NCI-H510A treated with DMSO at 0.1 percent for 48 hours (cell line): ENCODE data around the gene ARHGAP11A.
"Not testable (repeated sequence)": the region's sequence is repeated elsewhere in the genome, so short reads cannot be mapped to it uniquely, and the experiment has no call there.

Experiments used
- DNase-seq: peaks from one replicate; lab custom pipeline; 2025; lab: John Stamatoyannopoulos, UW

Gene ARHGAP11A, protein sequence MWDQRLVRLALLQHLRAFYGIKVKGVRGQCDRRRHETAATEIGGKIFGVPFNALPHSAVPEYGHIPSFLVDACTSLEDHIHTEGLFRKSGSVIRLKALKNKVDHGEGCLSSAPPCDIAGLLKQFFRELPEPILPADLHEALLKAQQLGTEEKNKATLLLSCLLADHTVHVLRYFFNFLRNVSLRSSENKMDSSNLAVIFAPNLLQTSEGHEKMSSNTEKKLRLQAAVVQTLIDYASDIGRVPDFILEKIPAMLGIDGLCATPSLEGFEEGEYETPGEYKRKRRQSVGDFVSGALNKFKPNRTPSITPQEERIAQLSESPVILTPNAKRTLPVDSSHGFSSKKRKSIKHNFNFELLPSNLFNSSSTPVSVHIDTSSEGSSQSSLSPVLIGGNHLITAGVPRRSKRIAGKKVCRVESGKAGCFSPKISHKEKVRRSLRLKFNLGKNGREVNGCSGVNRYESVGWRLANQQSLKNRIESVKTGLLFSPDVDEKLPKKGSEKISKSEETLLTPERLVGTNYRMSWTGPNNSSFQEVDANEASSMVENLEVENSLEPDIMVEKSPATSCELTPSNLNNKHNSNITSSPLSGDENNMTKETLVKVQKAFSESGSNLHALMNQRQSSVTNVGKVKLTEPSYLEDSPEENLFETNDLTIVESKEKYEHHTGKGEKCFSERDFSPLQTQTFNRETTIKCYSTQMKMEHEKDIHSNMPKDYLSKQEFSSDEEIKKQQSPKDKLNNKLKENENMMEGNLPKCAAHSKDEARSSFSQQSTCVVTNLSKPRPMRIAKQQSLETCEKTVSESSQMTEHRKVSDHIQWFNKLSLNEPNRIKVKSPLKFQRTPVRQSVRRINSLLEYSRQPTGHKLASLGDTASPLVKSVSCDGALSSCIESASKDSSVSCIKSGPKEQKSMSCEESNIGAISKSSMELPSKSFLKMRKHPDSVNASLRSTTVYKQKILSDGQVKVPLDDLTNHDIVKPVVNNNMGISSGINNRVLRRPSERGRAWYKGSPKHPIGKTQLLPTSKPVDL

DNA sequence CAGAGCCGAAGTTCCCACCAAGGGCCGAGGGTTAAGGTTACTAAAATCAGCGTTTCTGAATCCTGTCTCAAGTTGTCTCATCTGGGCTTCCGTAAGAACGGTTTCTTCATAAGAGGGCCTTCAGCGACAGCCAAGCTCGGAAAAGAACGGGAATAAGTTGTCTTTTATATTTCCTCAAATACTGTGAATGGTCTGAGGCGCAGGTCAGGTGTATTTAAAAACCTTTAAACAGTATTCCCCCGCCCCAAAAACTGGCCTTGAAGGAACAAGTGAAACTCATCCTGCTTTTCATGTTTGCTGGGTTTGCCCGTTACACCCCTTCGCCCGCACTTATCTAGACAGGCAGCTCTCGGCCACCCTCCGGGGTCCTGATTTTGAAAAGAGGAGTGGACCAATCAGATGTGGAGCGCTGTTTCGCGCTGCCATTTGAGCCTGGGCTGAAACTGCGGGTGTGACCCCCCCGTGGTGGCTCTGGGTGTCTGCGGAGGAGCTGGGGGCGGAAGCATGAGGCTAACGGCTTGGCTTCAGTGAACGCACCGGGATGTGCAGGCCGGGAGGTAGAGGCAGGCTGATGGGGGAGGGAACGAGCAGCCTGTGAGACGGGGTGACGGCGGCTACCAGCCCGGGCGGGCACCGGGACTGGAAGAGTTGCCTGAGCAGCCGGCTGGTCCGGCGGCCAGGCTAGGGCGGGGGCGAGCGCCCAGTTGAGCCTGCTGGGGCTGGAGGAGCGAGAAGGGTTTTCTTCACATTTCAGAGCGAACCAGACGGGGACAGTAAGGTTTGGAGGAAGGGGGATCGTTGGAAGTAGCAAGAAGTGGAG is at the start of gene ARHGAP11A:
Gene ARHGAP11A (plus strand): TSS at position 454 of the 820 bp plus-strand sequence. CDS start 708 bp downstream, outside the sequence.
- not testable (repeated sequence) for DNase-seq

DNA sequence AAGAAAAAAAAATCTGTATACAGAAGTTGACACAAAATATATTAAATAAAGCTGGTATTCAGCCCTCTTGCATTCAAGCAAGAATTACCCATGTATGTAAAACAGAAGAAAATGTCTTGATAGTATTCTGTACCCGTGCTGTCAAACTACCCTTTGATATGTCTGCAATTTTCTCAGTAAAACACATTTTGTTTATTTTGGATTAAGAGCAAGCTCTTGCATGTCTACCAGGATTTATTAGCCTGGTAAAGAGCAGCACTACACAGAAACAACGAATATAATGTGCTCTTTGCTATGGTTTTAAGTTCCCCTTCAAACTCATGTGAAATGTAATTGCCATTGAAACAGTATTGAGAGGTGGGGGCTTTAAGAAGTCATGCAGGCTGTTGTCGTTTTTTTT is 46.3 kb upstream of the ARHGAP11A start:
- not testable (repeated sequence) for DNase-seq

DNA sequence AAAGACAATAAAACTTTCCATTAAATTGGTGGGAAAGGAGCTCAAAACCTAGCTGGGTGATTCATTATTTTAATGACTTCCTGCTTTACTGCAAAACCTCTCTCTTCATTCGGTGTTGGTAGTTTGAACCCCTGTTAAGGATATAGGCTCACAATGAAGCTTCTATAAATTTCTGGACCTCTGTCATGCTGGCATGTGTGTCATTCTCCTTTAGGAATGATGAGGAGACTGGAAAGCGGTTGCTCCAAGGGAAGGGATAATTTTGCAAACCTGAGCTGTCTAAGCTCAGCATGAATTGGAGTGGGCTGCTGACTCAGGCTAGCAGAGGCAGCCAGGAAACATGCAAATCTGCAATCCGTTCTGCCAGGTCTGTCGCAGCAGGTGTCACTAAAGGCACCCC is 36.8 kb upstream of the ARHGAP11A start:
- not testable (repeated sequence) for DNase-seq

DNA sequence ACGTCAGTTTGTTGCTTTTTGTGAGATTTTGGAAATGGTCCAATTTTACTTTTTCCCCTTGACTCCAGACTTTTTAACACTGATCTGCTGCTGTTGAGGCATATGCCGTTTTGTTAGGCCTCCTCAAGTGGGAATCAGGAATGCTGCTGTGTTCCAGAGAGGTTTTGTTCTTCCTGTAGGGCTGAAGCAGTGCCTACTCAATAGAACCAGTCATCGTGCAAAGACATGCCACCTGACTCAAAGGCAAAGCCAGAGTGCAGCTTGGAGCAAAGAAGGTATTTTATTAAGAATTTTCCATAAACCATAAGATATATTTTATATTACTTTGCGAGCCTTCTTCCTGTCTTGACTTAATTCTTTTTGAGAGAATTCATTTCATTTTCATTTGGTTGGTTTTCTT is 29.5 kb upstream of the ARHGAP11A start:
- DNase-seq = not testable (repeated sequence)

DNA sequence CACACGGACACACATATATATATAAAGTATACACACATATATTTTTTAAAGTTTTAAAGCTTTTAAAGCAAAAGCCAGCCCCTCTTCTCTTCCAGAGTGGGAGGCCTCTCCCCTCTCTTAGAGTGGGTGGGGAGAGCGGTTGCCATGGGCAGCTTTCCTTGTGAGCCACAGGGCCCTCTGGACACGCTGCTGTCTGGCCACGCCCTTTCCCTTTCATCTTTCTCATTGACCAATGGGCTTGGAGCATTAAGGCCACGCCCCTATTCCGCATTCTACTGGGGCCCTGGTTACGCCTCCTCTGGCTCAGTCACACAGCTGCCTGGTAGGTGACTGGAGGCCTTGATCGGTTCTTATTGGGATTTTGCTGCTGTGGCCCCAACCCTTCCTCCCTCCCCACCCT is 22.2 kb upstream of the ARHGAP11A start, which contains the start of gene GOLGA8N:
Gene GOLGA8N (plus strand): TSS at position 306 of the 400 bp plus-strand sequence.
- DNase-seq = not testable (repeated sequence)

DNA sequence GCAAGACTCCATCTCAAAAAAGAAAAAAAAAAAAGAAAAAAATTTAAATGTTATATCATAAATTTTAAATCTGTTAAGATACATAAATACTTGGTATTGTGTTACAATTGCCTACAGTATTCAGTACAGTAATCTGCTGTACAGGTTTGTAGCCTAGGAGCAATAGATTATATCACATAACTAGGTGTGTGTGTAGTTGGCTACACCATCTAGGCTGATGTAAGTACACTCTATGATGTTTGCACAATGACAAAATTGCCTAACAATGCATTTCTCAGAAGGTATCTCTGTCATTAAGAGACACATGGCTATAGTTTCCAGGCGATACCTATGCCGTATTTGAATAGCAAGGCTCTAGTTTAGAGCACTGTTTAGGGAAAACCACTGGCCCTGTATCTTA is 5.8 kb upstream of the ARHGAP11A start:
- DNase-seq = not testable (repeated sequence)

DNA sequence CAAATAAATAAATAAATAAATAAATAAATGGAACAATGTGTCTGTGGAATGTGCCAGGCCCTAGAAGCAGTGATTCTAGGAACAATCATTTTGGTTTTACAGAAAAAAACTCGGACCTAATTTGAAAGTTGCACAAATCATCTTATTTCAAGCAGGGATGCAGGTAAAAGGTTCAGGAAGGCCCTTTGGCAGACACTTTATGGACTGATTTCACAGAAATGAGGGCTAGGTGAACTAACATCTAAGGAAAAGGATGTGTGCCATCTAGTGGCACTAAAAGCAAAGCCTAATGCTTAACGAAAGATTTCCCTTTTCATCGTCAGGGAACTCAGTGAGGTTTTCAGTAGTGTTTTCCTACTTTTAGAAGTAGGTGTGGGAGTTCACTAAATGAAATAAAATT is 4.6 kb upstream of the ARHGAP11A start:
- not testable (repeated sequence) for DNase-seq

DNA sequence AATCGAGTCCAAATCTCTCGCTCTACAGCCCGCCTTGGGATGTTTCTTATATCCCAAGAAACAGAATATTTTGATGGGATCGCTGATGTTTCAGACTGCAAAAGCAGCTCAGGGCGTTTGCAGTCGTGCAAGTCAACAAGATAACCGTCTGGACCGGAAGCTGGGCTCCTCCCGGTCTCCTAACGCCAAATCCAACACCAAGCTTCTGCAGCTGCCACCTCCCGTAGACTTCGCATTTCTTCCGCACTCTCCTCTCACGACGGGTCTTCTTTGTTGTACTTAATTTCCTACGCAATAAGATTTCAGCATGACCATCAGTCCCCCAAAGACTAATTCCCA is 623 bp upstream of the ARHGAP11A start:
- DNase-seq = not testable (repeated sequence)

DNA sequence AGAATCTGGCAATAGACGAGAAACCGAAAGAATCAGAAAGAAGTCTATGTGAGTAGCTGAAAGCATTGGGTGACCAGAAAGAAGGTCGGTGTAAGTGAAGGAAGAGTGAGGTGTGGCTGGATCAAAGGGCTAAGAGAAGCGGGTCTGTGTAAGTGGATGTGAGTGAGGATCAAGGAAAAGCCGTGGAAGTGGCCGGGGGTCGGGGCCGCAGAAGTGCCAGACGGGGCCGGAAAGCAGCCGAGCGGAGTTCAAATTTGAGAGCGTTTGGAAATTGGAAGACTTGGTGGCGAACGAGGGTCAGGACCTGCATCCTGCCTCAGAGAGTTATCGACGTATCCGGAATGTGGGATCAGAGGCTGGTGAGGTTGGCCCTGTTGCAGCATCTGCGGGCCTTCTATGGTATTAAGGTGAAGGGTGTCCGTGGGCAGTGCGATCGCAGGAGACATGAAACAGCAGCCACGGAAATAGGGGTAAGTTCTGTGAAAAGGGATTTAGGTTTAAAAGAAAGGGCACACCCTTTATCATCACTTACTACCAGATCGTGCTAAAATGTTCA is 645 bp downstream of the ARHGAP11A start:
- DNase-seq = not testable (repeated sequence)

DNA sequence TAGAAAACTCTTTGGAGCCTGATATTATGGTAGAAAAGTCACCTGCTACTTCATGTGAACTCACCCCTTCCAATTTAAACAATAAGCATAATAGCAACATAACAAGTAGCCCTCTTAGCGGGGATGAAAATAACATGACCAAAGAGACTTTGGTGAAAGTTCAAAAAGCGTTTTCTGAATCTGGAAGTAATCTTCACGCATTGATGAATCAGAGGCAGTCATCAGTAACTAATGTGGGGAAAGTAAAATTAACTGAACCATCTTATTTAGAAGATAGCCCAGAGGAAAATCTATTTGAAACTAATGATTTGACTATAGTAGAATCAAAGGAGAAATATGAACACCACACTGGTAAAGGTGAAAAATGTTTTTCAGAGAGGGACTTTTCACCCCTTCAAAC is 21.1 kb downstream of the ARHGAP11A start:
- DNase-seq = no peak

DNA sequence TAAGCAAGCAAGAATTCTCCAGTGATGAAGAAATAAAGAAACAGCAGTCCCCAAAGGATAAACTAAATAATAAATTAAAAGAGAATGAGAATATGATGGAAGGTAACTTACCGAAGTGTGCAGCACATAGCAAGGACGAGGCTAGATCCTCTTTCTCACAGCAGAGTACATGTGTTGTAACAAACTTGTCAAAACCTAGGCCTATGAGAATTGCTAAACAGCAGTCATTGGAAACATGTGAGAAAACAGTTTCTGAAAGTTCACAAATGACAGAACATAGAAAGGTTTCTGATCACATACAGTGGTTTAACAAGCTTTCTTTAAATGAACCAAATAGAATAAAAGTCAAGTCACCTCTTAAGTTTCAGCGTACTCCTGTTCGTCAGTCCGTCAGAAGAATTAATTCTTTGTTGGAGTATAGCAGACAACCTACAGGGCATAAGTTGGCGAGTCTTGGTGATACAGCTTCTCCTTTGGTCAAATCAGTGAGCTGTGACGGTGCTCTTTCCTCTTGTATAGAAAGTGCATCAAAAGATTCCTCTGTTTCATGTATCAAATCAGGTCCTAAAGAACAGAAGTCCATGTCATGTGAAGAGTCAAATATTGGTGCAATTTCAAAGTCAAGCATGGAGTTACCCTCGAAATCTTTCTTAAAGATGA is 21.7 kb downstream of the ARHGAP11A start:
- no peak for DNase-seq

DNA sequence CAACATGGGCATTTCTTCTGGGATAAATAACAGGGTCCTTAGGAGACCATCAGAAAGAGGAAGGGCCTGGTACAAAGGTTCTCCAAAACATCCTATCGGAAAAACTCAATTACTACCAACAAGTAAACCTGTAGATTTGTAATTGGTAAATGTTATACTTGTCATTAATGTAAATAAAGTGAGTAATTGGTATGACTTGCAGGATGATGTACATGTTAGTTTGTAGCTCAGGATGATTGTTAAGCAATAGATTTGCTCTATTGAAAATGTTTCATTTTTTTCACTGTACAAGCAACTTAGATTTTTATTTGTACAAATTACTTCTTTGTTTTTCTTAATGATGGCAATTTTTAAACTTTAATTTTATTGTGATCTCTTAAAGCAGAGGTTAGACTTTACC is 22.4 kb downstream of the ARHGAP11A start:
- DNase-seq = no peak

DNA sequence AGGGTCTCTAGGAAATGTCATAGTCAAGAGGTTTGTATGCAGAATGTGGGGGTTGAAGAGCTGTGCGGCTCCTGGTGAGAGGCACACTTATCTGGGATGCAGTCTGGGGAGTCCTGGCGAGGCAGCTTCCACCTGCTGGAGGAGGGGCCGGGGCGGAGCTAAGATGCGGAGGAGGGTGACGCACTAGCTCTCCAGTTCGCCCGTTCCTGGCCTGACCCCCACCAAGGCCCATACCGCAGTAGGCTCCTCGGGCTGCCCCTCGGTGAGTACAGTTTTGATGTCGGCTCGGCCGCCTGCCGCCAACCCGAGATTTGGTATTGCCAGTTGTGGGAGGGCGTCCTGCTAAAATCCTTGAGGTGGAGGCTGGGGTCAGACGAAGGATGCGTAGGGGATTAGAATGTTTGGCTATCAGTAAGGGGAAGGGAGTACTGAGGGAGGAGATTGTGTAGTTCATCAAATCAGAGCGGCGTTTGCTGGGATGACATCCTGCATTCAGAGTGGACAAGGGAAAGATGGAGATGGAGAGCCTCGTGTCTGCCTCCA is 26.3 kb downstream of the ARHGAP11A start, which contains the start of gene SCG5:
Gene SCG5 (plus strand): TSS at position 194 of the 543 bp plus-strand sequence. CDS start 1,883 bp downstream, outside the sequence.
- peak; percentile 86 for DNase-seq

DNA sequence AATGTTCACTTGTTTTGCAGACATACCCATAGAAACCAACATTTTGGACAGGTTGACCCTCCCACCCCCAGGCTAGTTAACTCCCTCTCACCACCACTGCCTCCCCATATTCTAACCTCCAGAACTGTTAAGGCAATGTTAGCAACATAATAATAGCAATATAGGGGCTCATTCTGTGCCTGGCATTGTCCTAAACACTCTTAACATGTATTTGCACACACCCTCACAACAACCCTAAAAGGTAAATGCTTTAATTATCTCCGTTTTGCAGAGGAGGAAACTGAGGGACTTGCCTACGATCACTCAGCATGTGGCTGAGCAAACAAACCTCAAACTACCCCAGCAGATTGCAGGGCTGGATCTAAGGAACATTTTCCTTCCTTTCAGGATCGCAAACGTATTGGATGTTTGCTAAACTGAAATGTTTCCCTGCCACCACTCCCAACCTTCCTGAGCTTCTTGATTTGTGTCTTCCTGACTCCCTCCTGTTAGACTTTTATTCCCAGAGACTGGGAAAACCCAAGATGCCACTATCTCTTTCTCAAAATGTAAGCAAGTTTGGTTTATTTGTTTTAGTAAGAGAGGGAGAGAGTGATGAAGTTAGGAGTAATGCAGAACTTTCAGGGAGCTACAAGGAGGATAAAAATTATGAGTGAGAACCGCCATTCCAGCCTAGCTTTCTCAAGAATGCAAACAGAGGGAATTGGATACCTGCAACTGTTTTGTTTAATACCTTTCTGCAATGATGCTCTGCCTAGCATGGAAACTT is 27.5 kb downstream of the ARHGAP11A start:
- DNase-seq = peak; percentile 34

DNA sequence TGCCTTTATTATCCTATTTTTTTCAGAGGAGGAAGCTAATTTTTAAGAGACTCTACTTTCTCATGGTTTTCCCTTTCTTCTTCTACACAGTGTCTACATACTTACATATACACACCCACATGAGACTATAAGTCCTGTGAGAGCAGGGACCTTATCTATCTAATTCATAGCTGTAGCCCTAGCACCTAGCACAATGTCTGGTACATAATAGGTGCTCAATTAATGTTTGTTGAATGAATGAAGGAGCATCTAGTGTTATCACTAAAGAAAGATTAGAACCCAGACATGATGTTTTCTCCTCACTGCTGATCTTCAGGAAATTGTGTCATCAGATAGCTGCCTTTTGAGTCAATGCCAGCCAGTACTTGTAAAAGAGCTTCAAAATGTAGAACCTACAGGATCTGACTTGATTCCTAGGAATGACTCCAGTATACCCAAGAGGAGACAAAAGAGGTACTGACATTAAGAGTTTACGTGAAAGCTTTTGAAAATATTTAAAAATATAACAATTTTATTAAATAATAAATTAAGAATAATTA is 28.7 kb downstream of the ARHGAP11A start:
- no peak for DNase-seq

DNA sequence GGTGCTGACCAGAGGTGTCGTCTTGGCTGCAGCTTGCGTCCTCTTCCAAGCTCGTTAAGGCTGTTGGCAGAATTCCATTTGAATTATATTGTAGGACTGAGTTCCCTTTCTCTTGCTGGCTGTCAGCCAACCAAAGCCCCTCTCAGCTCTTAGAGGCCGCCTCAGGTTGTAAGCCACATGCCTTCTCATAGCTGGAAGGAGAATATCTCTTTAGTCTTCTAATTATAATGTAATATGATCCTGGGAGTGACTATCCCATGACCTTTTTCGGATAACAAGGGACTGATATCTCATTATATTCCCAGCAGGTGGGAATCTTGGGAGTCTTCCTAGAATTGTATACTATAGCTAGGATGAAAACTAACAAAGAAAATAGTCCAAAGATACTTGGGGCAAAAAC is 31.0 kb downstream of the ARHGAP11A start:
- peak; percentile 45 for DNase-seq

DNA sequence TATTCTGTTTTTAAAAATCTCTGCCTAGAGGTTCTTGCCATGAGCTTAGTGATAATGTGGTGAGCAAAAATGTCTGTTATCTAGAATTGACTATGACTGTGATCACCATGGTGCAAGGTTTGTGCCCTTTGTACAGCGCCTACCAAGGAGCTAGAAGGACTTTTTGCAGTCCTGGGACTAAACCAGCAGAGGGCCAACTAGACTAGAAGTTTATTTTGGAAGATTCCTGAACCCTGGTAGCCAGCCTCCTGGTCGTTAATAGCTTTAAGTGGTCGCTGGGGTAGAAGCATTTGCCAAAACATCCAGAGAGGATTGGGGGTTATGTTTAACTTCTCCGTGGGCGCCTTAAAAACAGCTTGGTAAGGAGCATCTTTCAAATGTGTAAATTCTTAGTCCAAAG is 34.0 kb downstream of the ARHGAP11A start:
- DNase-seq = peak; percentile 1

DNA sequence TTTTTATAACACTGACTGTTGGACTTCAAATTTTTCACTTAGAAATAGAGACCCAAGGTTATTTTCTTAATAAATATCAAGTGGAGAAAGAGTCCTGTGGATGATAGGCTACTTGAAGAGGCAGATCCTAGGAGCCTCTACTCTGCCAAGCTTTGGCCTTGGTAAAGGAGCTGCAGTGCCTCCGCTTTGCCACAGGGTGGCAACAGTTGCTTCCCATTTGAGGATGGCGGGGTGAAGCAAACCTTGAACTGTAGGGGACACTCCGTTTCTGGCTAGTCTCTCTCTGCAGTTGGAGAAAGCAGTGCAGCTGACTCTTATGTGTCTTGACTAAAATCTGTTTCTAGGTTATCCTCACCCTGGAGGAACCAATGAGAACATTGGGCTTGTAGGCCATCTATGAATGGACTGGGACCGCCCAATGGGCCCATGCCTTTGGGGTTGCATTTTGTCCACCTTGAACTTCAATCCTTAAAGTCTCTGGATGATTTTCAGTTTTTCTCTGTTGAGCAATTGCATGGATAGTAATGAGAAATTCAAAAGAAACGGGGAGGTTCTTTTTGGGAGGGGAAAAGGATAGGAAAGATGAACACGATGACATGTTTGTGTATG is 36.0 kb downstream of the ARHGAP11A start:
- DNase-seq = peak; percentile 4

DNA sequence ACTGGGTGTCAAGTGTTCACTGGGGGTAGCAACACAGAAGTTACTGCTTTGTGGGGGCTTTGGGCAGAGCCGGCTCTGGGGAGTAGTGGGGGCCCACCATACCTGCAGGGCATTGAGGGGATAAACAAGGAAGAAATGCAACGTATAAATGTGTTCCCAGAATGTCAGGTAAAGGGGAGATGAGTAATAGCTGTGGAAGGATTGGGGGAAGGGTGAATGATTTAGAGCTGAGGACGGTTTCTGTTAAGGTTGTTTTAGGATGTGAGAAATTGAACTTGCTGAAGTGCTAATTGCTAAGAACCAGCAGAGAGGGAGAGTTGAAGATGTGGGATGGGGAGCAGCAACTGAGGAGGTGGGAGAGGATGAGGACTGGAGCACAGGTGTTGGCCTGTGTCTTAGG is 36.9 kb downstream of the ARHGAP11A start:
- no peak for DNase-seq
